ENCODE data around the gene PCGF3.

DNA sequence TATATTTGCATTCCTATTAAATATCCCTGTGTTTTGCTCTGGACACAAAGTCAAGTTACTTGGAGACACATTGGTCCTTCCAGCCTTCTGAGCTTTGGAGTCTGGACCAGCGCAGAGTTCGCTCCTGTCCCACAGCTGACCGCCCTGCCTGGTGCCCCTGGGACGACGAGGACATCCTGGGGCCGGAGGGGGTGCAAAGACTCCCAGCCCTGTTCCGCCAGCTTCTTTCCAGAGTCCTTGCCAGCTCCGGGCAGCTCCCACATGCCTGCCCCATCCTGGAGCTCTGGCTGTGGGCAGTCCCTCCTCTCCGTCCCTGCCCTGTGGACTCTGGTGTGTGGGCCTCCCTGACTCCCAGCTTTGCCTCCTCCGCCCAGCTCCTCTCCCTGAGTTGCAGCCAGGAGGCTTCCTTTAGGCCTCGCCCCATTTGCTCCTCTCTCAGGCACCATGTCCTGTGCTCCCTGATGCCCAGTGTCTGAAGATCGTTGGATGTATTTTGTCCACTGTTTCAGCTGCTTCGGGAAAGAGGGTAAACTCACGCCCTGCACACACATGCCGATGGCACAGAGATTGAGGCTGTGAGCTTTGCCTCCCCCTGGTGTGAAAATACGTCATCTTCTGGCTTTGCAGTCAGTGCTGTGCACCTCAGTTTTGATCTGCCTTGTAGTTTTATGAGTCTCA, 4.9 kb upstream of the PCGF3 start:
- TF ChIP-seq HNRNPK (IDR thresholded peaks at IDR 0.05; ENCODE audit: low read depth, low read length, poor library complexity, severe bottlenecking) (no peak), MTA3 (IDR thresholded peaks at IDR 0.05; ENCODE audit: borderline replicate concordance) (no peak), ZSCAN29 (IDR thresholded peaks at IDR 0.05) (no peak), NRF1 (conservative IDR thresholded peaks at IDR 0.05 in 1 of 2, IDR thresholded peaks at IDR 0.05 in 1 of 2) (no peak), NFXL1 (CRISPR knock-in tag; IDR thresholded peaks at IDR 0.05) (no peak), POLR2G (IDR thresholded peaks at IDR 0.05; ENCODE audit: low read depth, low read length) (no peak), ZNF586 (CRISPR knock-in tag; conservative IDR thresholded peaks at IDR 0.05) (no peak), YY1 (IDR thresholded peaks at IDR 0.05; ENCODE audit: borderline replicate concordance in 1 of 3, control insufficient read depth in 1 of 3, extremely low read depth in 1 of 3, insufficient read depth in 3 of 3, insufficient read length in 1 of 3, insufficient replicate concordance in 2 of 3, low read depth in 1 of 3, low read length in 2 of 3) (no peak)
- TF ChIP-seq, protein P1, sequence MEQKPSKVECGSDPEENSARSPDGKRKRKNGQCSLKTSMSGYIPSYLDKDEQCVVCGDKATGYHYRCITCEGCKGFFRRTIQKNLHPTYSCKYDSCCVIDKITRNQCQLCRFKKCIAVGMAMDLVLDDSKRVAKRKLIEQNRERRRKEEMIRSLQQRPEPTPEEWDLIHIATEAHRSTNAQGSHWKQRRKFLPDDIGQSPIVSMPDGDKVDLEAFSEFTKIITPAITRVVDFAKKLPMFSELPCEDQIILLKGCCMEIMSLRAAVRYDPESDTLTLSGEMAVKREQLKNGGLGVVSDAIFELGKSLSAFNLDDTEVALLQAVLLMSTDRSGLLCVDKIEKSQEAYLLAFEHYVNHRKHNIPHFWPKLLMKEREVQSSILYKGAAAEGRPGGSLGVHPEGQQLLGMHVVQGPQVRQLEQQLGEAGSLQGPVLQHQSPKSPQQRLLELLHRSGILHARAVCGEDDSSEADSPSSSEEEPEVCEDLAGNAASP (IDR thresholded peaks at IDR 0.05), result no peak
- TF ChIP-seq, protein P2, sequence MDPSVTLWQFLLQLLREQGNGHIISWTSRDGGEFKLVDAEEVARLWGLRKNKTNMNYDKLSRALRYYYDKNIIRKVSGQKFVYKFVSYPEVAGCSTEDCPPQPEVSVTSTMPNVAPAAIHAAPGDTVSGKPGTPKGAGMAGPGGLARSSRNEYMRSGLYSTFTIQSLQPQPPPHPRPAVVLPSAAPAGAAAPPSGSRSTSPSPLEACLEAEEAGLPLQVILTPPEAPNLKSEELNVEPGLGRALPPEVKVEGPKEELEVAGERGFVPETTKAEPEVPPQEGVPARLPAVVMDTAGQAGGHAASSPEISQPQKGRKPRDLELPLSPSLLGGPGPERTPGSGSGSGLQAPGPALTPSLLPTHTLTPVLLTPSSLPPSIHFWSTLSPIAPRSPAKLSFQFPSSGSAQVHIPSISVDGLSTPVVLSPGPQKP (CRISPR knock-in tag; IDR thresholded peaks at IDR 0.05), result no peak

Measured in K562 (cell line).